ENCODE results near the gene IQGAP2.

The IQGAP2 gene

DNA sequence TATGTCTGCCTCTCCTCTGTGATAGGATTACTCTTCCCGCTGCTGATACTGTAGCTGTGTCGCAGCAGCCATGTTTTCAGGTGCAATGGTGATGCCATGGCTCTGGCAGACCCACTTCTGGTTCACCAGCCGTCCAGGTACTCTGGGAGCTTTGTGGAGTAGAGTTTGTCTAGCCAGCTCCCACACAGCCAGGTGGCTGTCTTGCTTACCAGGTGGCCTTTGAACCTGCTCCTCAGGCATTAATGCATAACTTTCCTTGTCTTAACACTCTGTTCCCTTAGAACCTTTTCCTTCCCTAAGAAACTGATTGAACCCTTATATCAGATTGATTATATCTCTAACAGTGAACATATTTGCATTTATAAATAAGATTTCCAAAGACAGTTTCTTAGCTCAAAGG lies 177.9 kb downstream of the IQGAP2 start:
- Histone ChIP-seq H3K79me2 (ENCODE audit: insufficient read depth, low read length) (no peaks in the 10 kb centered on the region), H3K9ac (ENCODE audit: low read length) (no peak overlapping the region), H3K27me3 (ENCODE audit: low read length) (no peaks in the 10 kb centered on the region), H3K36me3 (ENCODE audit: low read length) (no peaks in the 10 kb centered on the region), H4K20me1 (ENCODE audit: low read depth, low read length) (no peaks in the 10 kb centered on the region), H3F3A (ENCODE audit: insufficient read depth) (no peaks in the 10 kb centered on the region), H3K4me3 (ENCODE audit: insufficient read depth, low read length, poor library complexity, severe bottlenecking) (no peak overlapping the region), H3K9me2 (replicated peaks; ENCODE audit: insufficient read depth, low read length) (no peaks in the 10 kb centered on the region), H3K4me2 (ENCODE audit: low read depth, low read length, poor library complexity, severe bottlenecking) (no peak overlapping the region), H2AFZ (ENCODE audit: low read depth, low read length, severe bottlenecking) (no peak overlapping the region), H3K27ac (ENCODE audit: low read depth, low read length) (no peak overlapping the region), H3K9me3 (ENCODE audit: insufficient read depth, low read length) (no peaks in the 10 kb centered on the region)
- TF ChIP-seq EZH2phosphoT487 (conservative IDR thresholded peaks at IDR 0.05; ENCODE audit: low read length) = no peak
- TF ChIP-seq, protein P1, sequence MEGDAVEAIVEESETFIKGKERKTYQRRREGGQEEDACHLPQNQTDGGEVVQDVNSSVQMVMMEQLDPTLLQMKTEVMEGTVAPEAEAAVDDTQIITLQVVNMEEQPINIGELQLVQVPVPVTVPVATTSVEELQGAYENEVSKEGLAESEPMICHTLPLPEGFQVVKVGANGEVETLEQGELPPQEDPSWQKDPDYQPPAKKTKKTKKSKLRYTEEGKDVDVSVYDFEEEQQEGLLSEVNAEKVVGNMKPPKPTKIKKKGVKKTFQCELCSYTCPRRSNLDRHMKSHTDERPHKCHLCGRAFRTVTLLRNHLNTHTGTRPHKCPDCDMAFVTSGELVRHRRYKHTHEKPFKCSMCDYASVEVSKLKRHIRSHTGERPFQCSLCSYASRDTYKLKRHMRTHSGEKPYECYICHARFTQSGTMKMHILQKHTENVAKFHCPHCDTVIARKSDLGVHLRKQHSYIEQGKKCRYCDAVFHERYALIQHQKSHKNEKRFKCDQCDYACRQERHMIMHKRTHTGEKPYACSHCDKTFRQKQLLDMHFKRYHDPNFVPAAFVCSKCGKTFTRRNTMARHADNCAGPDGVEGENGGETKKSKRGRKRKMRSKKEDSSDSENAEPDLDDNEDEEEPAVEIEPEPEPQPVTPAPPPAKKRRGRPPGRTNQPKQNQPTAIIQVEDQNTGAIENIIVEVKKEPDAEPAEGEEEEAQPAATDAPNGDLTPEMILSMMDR (IDR thresholded peaks at IDR 0.05; ENCODE audit: insufficient read depth, low read length, poor library complexity, severe bottlenecking) = no peak

DNA sequence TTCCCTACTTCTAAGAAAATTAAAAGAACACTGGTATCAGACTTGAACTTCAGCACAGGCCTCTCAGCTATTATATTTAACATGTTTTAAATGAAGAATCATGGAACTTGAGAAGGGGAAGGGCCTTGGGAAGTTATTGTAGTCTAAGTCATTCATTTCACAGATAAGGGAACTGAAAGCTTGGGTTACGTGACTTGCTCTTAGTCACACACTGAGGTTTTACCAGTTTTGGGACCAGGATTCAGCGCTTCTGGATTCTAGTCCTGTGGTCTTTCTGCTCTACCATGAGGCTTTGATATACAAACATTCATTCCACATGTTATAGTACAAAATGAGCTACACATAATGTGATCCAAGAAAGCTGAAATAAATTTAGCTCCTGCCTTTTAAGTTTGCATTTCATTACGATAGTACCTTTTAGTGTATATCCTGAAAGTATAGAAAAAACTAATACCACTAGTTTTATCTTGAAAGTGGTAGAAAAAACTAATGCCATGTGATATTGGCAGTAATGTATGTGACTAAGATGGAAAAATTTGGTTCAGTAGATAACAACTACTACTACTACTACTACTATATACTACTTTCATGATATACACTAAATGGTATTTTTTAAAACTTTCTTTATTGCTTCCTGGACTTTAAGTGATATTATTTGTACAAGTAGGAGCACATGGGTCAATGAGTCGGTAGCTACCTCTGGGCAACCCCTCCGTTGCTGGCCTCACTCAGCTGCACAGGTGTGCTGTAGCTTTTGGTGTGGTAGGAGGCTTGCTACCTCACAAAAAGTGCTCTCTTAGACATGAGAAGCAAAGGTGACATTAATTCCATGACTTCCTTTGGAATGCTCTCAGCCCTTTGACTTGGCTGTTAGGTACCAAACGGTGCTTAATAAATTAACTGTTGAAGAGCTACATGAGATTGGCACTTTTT lies 179.4 kb downstream of the IQGAP2 start:
- Histone ChIP-seq H3F3A (ENCODE audit: insufficient read depth) (no peaks in the 10 kb centered on the region), H3K9me2 (replicated peaks; ENCODE audit: insufficient read depth, low read length) (no peaks in the 10 kb centered on the region), H3K27ac (ENCODE audit: low read depth, low read length) (no peak overlapping the region), H3K36me3 (ENCODE audit: low read length) (no peaks in the 10 kb centered on the region), H3K4me2 (ENCODE audit: low read depth, low read length, poor library complexity, severe bottlenecking) (no peak overlapping the region), H4K20me1 (ENCODE audit: low read depth, low read length) (no peaks in the 10 kb centered on the region), H3K4me3 (ENCODE audit: insufficient read depth, low read length, poor library complexity, severe bottlenecking) (no peak overlapping the region), H3K9me3 (ENCODE audit: insufficient read depth, low read length) (no peaks in the 10 kb centered on the region), H3K27me3 (ENCODE audit: low read length) (no peaks in the 10 kb centered on the region), H3K79me2 (ENCODE audit: insufficient read depth, low read length) (no peaks in the 10 kb centered on the region), H2AFZ (ENCODE audit: low read depth, low read length, severe bottlenecking) (no peak overlapping the region), H3K9ac (ENCODE audit: low read length) (no peak overlapping the region)
- TF ChIP-seq, protein P1 (IDR thresholded peaks at IDR 0.05; ENCODE audit: insufficient read depth, low read length, poor library complexity, severe bottlenecking) = no peak
- TF ChIP-seq EZH2phosphoT487 (conservative IDR thresholded peaks at IDR 0.05; ENCODE audit: low read length) = no peak

DNA sequence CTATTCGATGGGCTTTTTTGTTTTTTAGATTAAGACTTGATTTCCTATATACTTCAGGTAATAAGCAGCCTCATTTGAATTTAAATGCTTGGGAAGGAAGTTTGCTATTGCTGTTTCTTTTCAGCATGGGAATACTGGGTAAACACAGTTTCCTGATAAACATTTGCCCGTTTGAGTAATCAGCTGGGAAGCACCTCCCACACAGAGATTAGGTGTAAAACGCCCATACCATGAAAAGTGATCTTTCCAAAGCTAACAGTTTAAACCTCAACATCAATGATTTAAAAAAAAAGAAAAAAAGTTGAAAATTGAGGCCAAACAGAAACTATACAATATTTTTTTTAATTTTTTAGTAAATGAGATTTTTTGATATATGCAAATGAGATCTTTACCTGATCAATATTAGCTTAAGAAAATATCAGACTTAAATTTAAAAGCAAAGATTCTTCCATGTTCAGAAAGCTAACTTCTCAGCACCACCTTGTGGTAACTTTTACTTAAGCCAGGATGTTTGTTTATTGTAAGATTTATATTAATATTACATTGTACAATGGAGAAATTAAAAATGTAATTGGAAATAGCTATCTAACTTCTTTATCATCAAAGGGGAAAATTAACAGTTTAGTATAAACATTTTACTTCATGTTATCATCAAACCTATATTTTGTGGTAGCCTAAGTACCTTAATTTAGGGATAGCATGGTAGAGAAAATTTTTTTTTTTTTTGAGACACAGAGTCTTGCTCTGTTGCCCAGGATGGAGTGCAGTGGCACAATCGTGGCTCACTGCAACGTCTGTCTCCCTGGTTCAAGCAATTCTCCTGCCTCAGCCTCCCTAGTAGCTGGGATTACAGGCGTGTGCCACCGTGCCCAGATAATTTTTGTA lies 180.3 kb downstream of the IQGAP2 start:
- Histone ChIP-seq H4K20me1 (ENCODE audit: low read depth, low read length) (no peaks in the 10 kb centered on the region), H3K27me3 (ENCODE audit: low read length) (no peaks in the 10 kb centered on the region), H3K27ac (ENCODE audit: low read depth, low read length) (no peak overlapping the region), H3F3A (ENCODE audit: insufficient read depth) (no peaks in the 10 kb centered on the region), H3K4me2 (ENCODE audit: low read depth, low read length, poor library complexity, severe bottlenecking) (no peak overlapping the region), H3K9me2 (replicated peaks; ENCODE audit: insufficient read depth, low read length) (no peaks in the 10 kb centered on the region), H3K9ac (ENCODE audit: low read length) (no peak overlapping the region), H3K36me3 (ENCODE audit: low read length) (no peaks in the 10 kb centered on the region), H3K79me2 (ENCODE audit: insufficient read depth, low read length) (no peaks in the 10 kb centered on the region), H3K9me3 (ENCODE audit: insufficient read depth, low read length) (no peaks in the 10 kb centered on the region), H3K4me3 (ENCODE audit: insufficient read depth, low read length, poor library complexity, severe bottlenecking) (no peak overlapping the region), H2AFZ (ENCODE audit: low read depth, low read length, severe bottlenecking) (no peak overlapping the region)
- no peak for TF ChIP-seq EZH2phosphoT487 (conservative IDR thresholded peaks at IDR 0.05; ENCODE audit: low read length)
- TF ChIP-seq, protein P1 (IDR thresholded peaks at IDR 0.05; ENCODE audit: insufficient read depth, low read length, poor library complexity, severe bottlenecking) = peak; percentile 41

Measured in SU-DHL-6 (cell line).